ENCODE measurements around the gene TSPAN7. TPM values are rescaled to one million over a fixed set of nuclear protein-coding genes. Genes with fewer than 3 reads are reported as not detected.

TSPAN7 gene
- not detected in 2 replicates for total RNA-seq
- 0.03 and 0.11 TPM in 2 replicates for polyA plus RNA-seq
- 0.12 TPM in 1 of 2 replicates, not detected in the other for polyA plus RNA-seq (2012)
- polyA minus RNA-seq (ENCODE audit: low replicate concordance) = not detected in 2 replicates

DNA sequence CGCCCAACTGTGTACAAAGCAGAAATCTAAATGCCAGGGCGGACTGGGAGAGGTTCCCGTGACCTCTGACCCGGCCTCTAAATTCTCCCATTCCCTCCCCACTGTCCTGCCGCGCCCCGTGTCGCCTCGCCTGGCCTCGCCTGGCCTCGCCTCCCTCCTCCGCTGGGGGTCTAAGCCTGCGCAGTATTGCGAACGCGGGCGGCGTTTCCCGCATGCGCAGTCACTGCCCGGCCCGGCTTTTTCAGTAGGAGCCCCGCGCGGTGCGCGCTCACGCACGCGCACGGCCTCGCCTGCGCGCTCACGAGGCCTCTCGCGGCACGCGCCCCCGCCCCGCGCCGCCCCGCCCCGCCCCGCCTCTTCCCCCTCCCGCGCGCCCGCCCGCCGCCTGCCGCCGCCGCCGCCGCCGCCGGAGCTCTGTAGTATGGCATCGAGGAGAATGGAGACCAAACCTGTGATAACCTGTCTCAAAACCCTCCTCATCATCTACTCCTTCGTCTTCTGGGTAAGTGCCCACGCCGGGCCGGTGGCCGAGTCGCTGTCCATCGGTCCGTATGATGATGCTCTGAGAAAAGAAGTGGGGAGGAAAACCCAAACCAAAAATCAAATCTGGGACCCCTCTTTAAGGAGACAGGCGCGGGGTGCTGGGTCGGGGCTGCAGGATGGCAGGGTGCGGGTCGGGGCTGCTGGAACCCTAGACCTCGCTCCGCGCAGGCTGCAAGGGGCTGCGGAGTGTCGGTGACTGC is at the start of gene TSPAN7:
TSS of gene TSPAN7 (plus strand) at position 417 of the 743 bp plus-strand sequence. CDS start at position 422, 5 bp downstream.
- no peaks in the 10 kb centered on the region for H3K36me3 ChIP-seq (ENCODE audit: control insufficient read depth, insufficient read depth, low read length)
- H3K27ac ChIP-seq (ENCODE audit: insufficient read depth, low read length) = no peak within 1 kb of the TSS
- peak within 1 kb of the TSS; percentile 80 for H3K4me2 ChIP-seq (ENCODE audit: extremely low read depth, insufficient read depth, low read length)
- H4K20me1 ChIP-seq (ENCODE audit: control insufficient read depth, extremely low read depth, insufficient read depth, low read length) = no peaks in the 10 kb centered on the region
- TF ChIP-seq, protein P1, sequence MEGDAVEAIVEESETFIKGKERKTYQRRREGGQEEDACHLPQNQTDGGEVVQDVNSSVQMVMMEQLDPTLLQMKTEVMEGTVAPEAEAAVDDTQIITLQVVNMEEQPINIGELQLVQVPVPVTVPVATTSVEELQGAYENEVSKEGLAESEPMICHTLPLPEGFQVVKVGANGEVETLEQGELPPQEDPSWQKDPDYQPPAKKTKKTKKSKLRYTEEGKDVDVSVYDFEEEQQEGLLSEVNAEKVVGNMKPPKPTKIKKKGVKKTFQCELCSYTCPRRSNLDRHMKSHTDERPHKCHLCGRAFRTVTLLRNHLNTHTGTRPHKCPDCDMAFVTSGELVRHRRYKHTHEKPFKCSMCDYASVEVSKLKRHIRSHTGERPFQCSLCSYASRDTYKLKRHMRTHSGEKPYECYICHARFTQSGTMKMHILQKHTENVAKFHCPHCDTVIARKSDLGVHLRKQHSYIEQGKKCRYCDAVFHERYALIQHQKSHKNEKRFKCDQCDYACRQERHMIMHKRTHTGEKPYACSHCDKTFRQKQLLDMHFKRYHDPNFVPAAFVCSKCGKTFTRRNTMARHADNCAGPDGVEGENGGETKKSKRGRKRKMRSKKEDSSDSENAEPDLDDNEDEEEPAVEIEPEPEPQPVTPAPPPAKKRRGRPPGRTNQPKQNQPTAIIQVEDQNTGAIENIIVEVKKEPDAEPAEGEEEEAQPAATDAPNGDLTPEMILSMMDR (conservative IDR thresholded peaks at IDR 0.05 in 1 of 2, IDR thresholded peaks at IDR 0.05 in 1 of 2; ENCODE audit: low read depth in 1 of 2, low read length in 2 of 2) = no peak
- TF ChIP-seq EZH2 (IDR thresholded peaks at IDR 0.05; ENCODE audit: low read length, missing control alignments) = no peak
- H3K4me3 ChIP-seq (replicated peaks in 1 of 4; ENCODE audit: control extremely low read depth in 1 of 4, insufficient read depth in 1 of 4, low read depth in 3 of 4, low read length in 4 of 4) = peak within 1 kb of the TSS in 3 of 4 experiments; percentile 14 to 59 (median 50)
- DNase-seq (ENCODE audit: low read depth in 2 of 2) = peak; percentile 50 to 66
- H3K4me1 ChIP-seq (ENCODE audit: control insufficient read depth, extremely low read depth, insufficient read depth, low read length) = no peaks in the 10 kb centered on the region
- no peaks in the 10 kb centered on the region for H3K79me2 ChIP-seq (ENCODE audit: control insufficient read depth, insufficient read depth, low read length)
- no peak within 1 kb of the TSS for H3K9ac ChIP-seq (ENCODE audit: insufficient read depth, low read length)
- peak within 1 kb of the TSS; percentile 30 for H2AFZ ChIP-seq (ENCODE audit: low read length)
- H3K9me3 ChIP-seq (ENCODE audit: control insufficient read depth, insufficient read depth, low read depth, low read length) = no peaks in the 10 kb centered on the region
- H3K27me3 ChIP-seq (ENCODE audit: control insufficient read depth, insufficient read depth, low read length) = peaks cover 11% of the 10 kb centered on the region

GRCh38 chrX:38513112-38513742 is 48.1 kb upstream of the TSPAN7 start:
- H3K79me2 ChIP-seq (ENCODE audit: control insufficient read depth, insufficient read depth, low read length) = no peaks in the 10 kb centered on the region
- no peak for DNase-seq (ENCODE audit: low read depth in 2 of 2)
- no peak overlapping the region for H3K27ac ChIP-seq (ENCODE audit: insufficient read depth, low read length)
- H4K20me1 ChIP-seq (ENCODE audit: control insufficient read depth, extremely low read depth, insufficient read depth, low read length) = no peaks in the 10 kb centered on the region
- H3K4me3 ChIP-seq (replicated peaks in 1 of 4; ENCODE audit: control extremely low read depth in 1 of 4, insufficient read depth in 1 of 4, low read depth in 3 of 4, low read length in 4 of 4) = no peak overlapping the region
- TF ChIP-seq, protein P1 (conservative IDR thresholded peaks at IDR 0.05 in 1 of 2, IDR thresholded peaks at IDR 0.05 in 1 of 2; ENCODE audit: low read depth in 1 of 2, low read length in 2 of 2) = no peak
- TF ChIP-seq EZH2 (IDR thresholded peaks at IDR 0.05; ENCODE audit: low read length, missing control alignments) = no peak
- H3K4me1 ChIP-seq (ENCODE audit: control insufficient read depth, extremely low read depth, insufficient read depth, low read length) = no peaks in the 10 kb centered on the region
- H3K27me3 ChIP-seq (ENCODE audit: control insufficient read depth, insufficient read depth, low read length) = no peaks in the 10 kb centered on the region
- H3K36me3 ChIP-seq (ENCODE audit: control insufficient read depth, insufficient read depth, low read length) = no peaks in the 10 kb centered on the region
- no peak overlapping the region for H2AFZ ChIP-seq (ENCODE audit: low read length)
- H3K9me3 ChIP-seq (ENCODE audit: control insufficient read depth, insufficient read depth, low read depth, low read length) = no peaks in the 10 kb centered on the region
- H3K9ac ChIP-seq (ENCODE audit: insufficient read depth, low read length) = no peak overlapping the region
- no peak overlapping the region for H3K4me2 ChIP-seq (ENCODE audit: extremely low read depth, insufficient read depth, low read length)

GRCh38 chrX:38514016-38514854 is 47.1 kb upstream of the TSPAN7 start:
- no peak for TF ChIP-seq EZH2 (IDR thresholded peaks at IDR 0.05; ENCODE audit: low read length, missing control alignments)
- TF ChIP-seq, protein P1 (conservative IDR thresholded peaks at IDR 0.05 in 1 of 2, IDR thresholded peaks at IDR 0.05 in 1 of 2; ENCODE audit: low read depth in 1 of 2, low read length in 2 of 2) = no peak
- Histone ChIP-seq H3K79me2 (ENCODE audit: control insufficient read depth, insufficient read depth, low read length) (no peaks in the 10 kb centered on the region), H3K27me3 (ENCODE audit: control insufficient read depth, insufficient read depth, low read length) (no peaks in the 10 kb centered on the region), H3K4me2 (ENCODE audit: extremely low read depth, insufficient read depth, low read length) (no peak overlapping the region), H3K9me3 (ENCODE audit: control insufficient read depth, insufficient read depth, low read depth, low read length) (no peaks in the 10 kb centered on the region), H3K9ac (ENCODE audit: insufficient read depth, low read length) (no peak overlapping the region), H3K36me3 (ENCODE audit: control insufficient read depth, insufficient read depth, low read length) (no peaks in the 10 kb centered on the region), H4K20me1 (ENCODE audit: control insufficient read depth, extremely low read depth, insufficient read depth, low read length) (no peaks in the 10 kb centered on the region), H2AFZ (ENCODE audit: low read length) (no peak overlapping the region), H3K4me1 (ENCODE audit: control insufficient read depth, extremely low read depth, insufficient read depth, low read length) (no peaks in the 10 kb centered on the region), H3K27ac (ENCODE audit: insufficient read depth, low read length) (no peak overlapping the region), H3K4me3 (replicated peaks in 1 of 4; ENCODE audit: control extremely low read depth in 1 of 4, insufficient read depth in 1 of 4, low read depth in 3 of 4, low read length in 4 of 4) (no peak overlapping the region)
- DNase-seq (ENCODE audit: low read depth in 2 of 2) = no peak
